ENCODE data around the gene PKP4. TPM values are rescaled to one million over a fixed set of nuclear protein-coding genes. Genes with fewer than 3 reads are reported as not detected.

PKP4 gene
- total RNA-seq, 1 donor from 2014 or later, result 62.9 TPM

DNA sequence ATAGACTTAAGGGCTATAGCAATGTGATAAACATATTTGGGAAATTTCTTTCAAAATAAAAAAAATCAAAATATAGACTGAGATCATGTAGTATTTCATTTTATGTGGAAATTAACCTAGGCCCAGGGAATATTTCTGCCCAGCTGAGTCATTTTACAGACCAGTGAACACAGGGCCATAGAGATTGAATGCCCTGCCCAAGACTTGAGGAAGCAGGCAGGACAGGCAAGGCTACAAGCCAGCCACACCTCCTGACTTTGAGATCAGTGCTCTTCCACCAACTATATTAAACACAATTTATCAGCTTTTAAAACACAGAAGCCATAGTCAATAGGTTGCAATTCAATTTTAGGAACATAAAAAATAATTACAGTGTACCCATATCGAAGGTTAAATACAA lies 13.1 kb upstream of the PKP4 start:
- Mint-ChIP-seq H3K9me3 (ENCODE audit: low read depth) (peaks cover 9% of the 10 kb centered on the region), H3K4me1 (ENCODE audit: low read depth) (no peaks in the 10 kb centered on the region), H3K36me3 (ENCODE audit: insufficient read depth) (peaks cover 2% of the 10 kb centered on the region), H3K27me3 (no peaks in the 10 kb centered on the region), H3K27ac (no peak overlapping the region), H3K4me3 (ENCODE audit: low read depth) (no peak overlapping the region)
- TF ChIP-seq, protein P1, sequence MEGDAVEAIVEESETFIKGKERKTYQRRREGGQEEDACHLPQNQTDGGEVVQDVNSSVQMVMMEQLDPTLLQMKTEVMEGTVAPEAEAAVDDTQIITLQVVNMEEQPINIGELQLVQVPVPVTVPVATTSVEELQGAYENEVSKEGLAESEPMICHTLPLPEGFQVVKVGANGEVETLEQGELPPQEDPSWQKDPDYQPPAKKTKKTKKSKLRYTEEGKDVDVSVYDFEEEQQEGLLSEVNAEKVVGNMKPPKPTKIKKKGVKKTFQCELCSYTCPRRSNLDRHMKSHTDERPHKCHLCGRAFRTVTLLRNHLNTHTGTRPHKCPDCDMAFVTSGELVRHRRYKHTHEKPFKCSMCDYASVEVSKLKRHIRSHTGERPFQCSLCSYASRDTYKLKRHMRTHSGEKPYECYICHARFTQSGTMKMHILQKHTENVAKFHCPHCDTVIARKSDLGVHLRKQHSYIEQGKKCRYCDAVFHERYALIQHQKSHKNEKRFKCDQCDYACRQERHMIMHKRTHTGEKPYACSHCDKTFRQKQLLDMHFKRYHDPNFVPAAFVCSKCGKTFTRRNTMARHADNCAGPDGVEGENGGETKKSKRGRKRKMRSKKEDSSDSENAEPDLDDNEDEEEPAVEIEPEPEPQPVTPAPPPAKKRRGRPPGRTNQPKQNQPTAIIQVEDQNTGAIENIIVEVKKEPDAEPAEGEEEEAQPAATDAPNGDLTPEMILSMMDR (IDR thresholded peaks at IDR 0.05; ENCODE audit: unreplicated experiment), result no peak
- DNase-seq (ENCODE audit: low spot score, unreplicated experiment), result no peak

DNA sequence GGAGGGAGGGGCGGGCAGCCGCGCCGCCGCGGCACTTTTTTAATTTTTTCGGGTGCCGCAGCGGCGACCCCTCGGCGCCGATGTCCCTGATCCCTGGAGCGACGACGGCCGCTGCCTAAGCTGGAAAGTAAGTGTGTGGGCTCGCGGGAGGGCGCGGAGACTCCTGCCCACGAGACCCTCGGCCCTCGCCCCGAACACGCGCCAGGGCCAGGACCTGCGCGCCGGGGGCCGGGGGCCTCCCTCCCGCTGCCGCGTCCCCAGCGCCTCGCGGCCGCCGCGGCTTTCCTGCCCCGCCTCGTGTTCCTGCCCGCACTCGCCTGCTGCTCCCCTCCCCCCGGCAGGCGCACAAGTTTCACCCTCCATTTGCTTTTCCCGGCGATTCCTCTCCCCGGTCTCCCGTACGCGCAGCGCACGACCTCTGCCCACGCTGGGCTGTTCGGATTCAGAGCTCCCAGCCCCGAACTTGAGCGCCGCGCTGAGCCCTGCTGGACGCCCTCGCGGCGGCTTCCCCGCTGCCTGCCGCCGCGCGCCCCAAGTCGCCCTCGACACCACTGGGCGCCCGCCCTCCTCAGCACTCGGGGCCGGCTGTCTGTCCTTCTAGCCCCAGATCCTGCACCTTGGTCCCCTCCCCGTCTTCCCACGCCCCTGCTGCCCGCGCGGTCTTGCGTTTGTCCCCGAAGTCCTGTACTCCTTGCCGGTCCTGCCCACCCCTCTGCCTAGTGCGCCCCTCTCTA lies 507 bp downstream of the PKP4 start:
- H3K4me3 Mint-ChIP-seq (ENCODE audit: low read depth), result peak overlapping the region; percentile 90

DNA sequence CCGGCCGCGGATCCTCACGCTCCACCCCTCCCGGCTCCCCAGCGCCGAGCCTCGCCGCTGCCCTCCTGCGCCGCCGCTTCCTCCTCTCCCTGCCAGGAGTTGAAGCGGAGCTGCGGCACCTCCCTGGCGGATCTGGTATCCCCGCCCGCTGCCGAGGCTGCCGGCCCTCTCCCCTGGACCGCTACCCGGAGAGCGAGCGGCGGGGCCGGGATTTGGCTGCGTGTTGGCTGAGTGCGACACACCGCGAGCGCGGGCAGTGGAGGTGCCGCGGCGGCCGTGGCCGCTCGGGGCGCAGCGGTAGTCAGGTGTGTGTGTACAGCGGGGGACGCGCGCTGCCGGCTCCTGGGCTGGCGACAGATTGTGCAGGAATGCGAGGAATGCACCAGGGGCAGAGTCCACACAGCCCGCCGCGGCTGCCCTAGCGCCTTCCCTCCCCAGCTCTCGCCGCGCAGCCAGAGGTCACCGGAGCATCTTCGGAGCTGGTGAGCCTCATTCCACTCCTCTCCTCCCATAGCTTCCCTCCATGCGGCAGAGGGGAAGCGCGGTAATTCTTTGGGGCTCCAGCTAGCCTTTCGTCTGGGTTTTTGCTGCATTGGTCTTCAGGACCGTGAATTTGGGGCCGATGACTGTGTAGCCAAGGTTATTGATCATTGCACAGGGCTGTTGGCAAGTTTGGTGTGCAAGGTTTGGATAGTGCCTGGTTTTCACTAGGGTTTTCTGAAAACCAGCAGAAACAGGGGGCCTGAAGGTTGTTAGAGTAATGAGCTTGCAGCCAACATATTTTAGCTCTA lies 1.3 kb downstream of the PKP4 start:
- Mint-ChIP-seq H3K36me3 (ENCODE audit: insufficient read depth) (no peaks in the 10 kb centered on the region), H3K27me3 (no peaks in the 10 kb centered on the region), H3K4me1 (ENCODE audit: low read depth) (peaks cover 36% of the 10 kb centered on the region), H3K4me3 (ENCODE audit: low read depth) (peak overlapping the region; percentile 90), H3K27ac (peak overlapping the region; percentile 95), H3K9me3 (ENCODE audit: low read depth) (no peaks in the 10 kb centered on the region)
- DNase-seq (ENCODE audit: low spot score, unreplicated experiment), result peak; percentile 89
- TF ChIP-seq, protein P1 (IDR thresholded peaks at IDR 0.05; ENCODE audit: unreplicated experiment), result peak; percentile 65

More for the DNA sequence above, 507 bp downstream of the PKP4 start:
- Mint-ChIP-seq H3K4me1 (ENCODE audit: low read depth) (peaks cover 36% of the 10 kb centered on the region), H3K36me3 (ENCODE audit: insufficient read depth) (no peaks in the 10 kb centered on the region), H3K9me3 (ENCODE audit: low read depth) (no peaks in the 10 kb centered on the region), H3K27ac (peak overlapping the region; percentile 95), H3K27me3 (no peaks in the 10 kb centered on the region)
- TF ChIP-seq, protein P1 (IDR thresholded peaks at IDR 0.05; ENCODE audit: unreplicated experiment), result no peak
- DNase-seq (ENCODE audit: low spot score, unreplicated experiment), result peak; percentile 53

DNA sequence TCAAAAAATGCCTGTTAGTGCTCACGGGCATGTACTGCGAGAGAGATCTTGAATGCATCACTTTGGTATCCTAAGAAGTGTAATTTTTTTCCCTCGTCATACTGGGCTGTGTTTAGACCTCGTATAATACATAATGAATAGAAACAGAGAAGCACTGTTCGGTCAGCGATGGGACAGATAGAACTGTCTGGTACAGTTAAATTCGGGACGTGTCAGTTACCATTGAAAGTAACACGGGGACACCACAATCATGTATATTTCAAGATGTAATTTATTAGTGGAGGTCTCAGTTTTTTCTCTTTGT lies 1.8 kb downstream of the PKP4 start:
- Mint-ChIP-seq H3K9me3 (ENCODE audit: low read depth) (no peaks in the 10 kb centered on the region), H3K27me3 (no peaks in the 10 kb centered on the region), H3K27ac (peak overlapping the region; percentile 95), H3K4me1 (ENCODE audit: low read depth) (peaks cover 34% of the 10 kb centered on the region), H3K36me3 (ENCODE audit: insufficient read depth) (no peaks in the 10 kb centered on the region), H3K4me3 (ENCODE audit: low read depth) (peak overlapping the region; percentile 90)
- DNase-seq (ENCODE audit: low spot score, unreplicated experiment), result no peak
- TF ChIP-seq, protein P1 (IDR thresholded peaks at IDR 0.05; ENCODE audit: unreplicated experiment), result no peak

DNA sequence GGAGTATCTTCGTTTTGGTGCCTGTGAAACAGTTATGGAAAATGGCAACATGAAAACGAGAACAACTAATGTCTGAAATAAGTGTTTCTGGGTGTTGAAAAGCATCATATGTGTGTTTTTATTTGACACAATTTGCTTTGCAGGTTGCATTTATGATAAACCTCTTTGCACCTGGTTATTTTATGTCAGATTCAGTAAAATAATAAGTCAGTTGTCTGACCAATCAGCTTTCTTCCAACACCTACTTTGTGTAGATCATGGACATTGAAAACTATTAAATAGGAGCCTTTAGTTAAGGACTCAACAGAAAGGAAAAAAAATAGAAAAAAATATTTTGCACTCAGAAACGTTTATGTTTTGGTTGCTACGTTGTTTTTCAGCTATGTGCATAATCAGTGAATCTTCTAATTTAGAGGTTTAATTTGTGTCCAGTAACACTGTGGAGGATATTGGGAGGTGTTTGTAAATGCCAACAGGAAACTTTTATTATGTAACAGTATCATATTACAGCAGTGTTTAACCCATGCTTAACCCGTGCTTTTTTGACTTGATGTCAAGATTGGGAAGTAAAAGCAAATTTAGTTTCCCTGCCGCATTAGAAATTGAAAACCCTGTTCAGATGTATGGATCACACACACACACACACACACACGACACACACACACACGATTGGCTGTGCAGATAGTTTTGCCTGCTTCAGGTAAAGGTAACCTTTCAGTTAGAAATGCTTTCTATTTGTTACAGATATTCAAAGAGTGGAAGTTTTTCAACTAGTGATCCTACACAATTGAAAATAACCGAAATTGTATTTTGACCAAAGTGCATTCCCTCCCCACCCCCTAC lies 2.6 kb downstream of the PKP4 start:
- Mint-ChIP-seq H3K4me3 (ENCODE audit: low read depth) (peak overlapping the region; percentile 90), H3K4me1 (ENCODE audit: low read depth) (peaks cover 32% of the 10 kb centered on the region), H3K36me3 (ENCODE audit: insufficient read depth) (no peaks in the 10 kb centered on the region), H3K27ac (peak overlapping the region; percentile 95), H3K27me3 (no peaks in the 10 kb centered on the region), H3K9me3 (ENCODE audit: low read depth) (no peaks in the 10 kb centered on the region)
- TF ChIP-seq, protein P1 (IDR thresholded peaks at IDR 0.05; ENCODE audit: unreplicated experiment), result no peak
- DNase-seq (ENCODE audit: low spot score, unreplicated experiment), result no peak
